ENCODE data around the gene TCTN1.

- TF ChIP-seq, protein P1, sequence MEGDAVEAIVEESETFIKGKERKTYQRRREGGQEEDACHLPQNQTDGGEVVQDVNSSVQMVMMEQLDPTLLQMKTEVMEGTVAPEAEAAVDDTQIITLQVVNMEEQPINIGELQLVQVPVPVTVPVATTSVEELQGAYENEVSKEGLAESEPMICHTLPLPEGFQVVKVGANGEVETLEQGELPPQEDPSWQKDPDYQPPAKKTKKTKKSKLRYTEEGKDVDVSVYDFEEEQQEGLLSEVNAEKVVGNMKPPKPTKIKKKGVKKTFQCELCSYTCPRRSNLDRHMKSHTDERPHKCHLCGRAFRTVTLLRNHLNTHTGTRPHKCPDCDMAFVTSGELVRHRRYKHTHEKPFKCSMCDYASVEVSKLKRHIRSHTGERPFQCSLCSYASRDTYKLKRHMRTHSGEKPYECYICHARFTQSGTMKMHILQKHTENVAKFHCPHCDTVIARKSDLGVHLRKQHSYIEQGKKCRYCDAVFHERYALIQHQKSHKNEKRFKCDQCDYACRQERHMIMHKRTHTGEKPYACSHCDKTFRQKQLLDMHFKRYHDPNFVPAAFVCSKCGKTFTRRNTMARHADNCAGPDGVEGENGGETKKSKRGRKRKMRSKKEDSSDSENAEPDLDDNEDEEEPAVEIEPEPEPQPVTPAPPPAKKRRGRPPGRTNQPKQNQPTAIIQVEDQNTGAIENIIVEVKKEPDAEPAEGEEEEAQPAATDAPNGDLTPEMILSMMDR (conservative IDR thresholded peaks at IDR 0.05; ENCODE audit: low read depth, low read length): no peak
- TF ChIP-seq POLR2A (IDR thresholded peaks at IDR 0.05; ENCODE audit: low read depth, low read length) (no peak), MXI1 (IDR thresholded peaks at IDR 0.05; ENCODE audit: borderline replicate concordance, low read depth, low read length) (no peak)
- TF ChIP-seq, protein P2, sequence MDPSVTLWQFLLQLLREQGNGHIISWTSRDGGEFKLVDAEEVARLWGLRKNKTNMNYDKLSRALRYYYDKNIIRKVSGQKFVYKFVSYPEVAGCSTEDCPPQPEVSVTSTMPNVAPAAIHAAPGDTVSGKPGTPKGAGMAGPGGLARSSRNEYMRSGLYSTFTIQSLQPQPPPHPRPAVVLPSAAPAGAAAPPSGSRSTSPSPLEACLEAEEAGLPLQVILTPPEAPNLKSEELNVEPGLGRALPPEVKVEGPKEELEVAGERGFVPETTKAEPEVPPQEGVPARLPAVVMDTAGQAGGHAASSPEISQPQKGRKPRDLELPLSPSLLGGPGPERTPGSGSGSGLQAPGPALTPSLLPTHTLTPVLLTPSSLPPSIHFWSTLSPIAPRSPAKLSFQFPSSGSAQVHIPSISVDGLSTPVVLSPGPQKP (IDR thresholded peaks at IDR 0.05; ENCODE audit: borderline replicate concordance, low read depth, low read length): no peak
Measured at GRCh38 chr12:110670161-110670701, 56.3 kb downstream of the TCTN1 start.

Data from IMR-90 (cell line).